GM06990 (cell line): Measurements from ENCODE around the gene FGF12.

Experiments used
- DNase-seq: peaks from one replicate; pipeline ENCODE4 v3.0.0-alpha.2; 2011; ENCODE audit not compliant: insufficient read length; ENCODE audit errors: extremely low read depth
- H3K27me3 ChIP-seq: replicated peaks from 2 replicates; pipeline ENCODE4 v1.6.0; 2011; ENCODE audit warnings: low read length; ENCODE audit not compliant: control insufficient read depth, insufficient read depth
- H3K36me3 ChIP-seq: 2 replicates; pipeline ENCODE4 v1.5.1; 2011; ENCODE audit warnings: low read length; ENCODE audit not compliant: control insufficient read depth, insufficient read depth
- H3K4me3 ChIP-seq: replicated peaks from 2 replicates; pipeline ENCODE4 v1.5.1; 2011; ENCODE audit warnings: low read depth, mild to moderate bottlenecking, control low read depth, low read length
- CTCF ChIP-seq: IDR thresholded peaks from 2 replicates; pipeline ENCODE4 v1.5.1; 2011; ENCODE audit warnings: low read length, control low read depth, mild to moderate bottlenecking, inconsistent platforms; ENCODE audit not compliant: insufficient read depth, poor library complexity, severe bottlenecking

Gene FGF12

GRCh38 chr3:192608726-192609600 is 118.4 kb downstream of the FGF12 start:
- no peaks in the 10 kb centered on the region for H3K36me3 ChIP-seq

GRCh38 chr3:192607798-192608197 is 119.5 kb downstream of the FGF12 start:
- no peaks in the 10 kb centered on the region for H3K27me3 ChIP-seq
- no peaks in the 10 kb centered on the region for H3K36me3 ChIP-seq
- H3K4me3 ChIP-seq = no peak overlapping the region
- TF ChIP-seq CTCF = no peak
- DNase-seq = no peak

More at GRCh38 chr3:192608726-192609600, 118.4 kb downstream of the FGF12 start:
- Histone ChIP-seq H3K4me3 (no peak overlapping the region), H3K27me3 (no peaks in the 10 kb centered on the region)
- TF ChIP-seq CTCF = no peak
- no peak for DNase-seq

GRCh38 chr3:192597913-192598312 is 129.4 kb downstream of the FGF12 start:
- Histone ChIP-seq H3K27me3 (no peaks in the 10 kb centered on the region), H3K36me3 (no peaks in the 10 kb centered on the region), H3K4me3 (no peak overlapping the region)
- TF ChIP-seq CTCF = no peak
- no peak for DNase-seq

- Histone ChIP-seq H3K4me3 (no peak overlapping the region), H3K36me3 (no peaks in the 10 kb centered on the region), H3K27me3 (no peaks in the 10 kb centered on the region)
- DNase-seq = no peak
- no peak for TF ChIP-seq CTCF
Measured at GRCh38 chr3:192597506-192597905, 129.8 kb downstream of the FGF12 start.

- no peak for DNase-seq
- H3K36me3 ChIP-seq = no peaks in the 10 kb centered on the region
- TF ChIP-seq CTCF = no peak
- H3K27me3 ChIP-seq = no peaks in the 10 kb centered on the region
- no peak overlapping the region for H3K4me3 ChIP-seq
Measured at GRCh38 chr3:192578729-192579128, 148.6 kb downstream of the FGF12 start.
